T-helper 2 cell treated with Interferon-gamma antibody and Interleukin-4, amounts not matched to agents 5 μg/mL and 100 μg/mL, for 36 hours (primary cell): Measurements from ENCODE around the gene OSCP1.
"Not testable (repeated sequence)": the region's sequence is repeated elsewhere in the genome, so short reads cannot be mapped to it uniquely, and the experiment has no call there.

ENCODE experiments used
- DNase-seq: peaks from one replicate; pipeline ENCODE4 v3.0.0; 2021; ENCODE audit warnings: low spot score
- H3K27ac Mint-ChIP-seq: one replicate; pipeline ENCODE4 v1.8.0; 2021; ENCODE audit warnings: mild to moderate bottlenecking, mixed read lengths
- H3K27me3 Mint-ChIP-seq: one replicate; pipeline ENCODE4 v1.8.0; 2021; ENCODE audit warnings: low read depth, mixed read lengths
- H3K36me3 Mint-ChIP-seq: one replicate; pipeline ENCODE4 v1.8.0; 2021; ENCODE audit warnings: low read depth, mixed read lengths
- H3K4me1 Mint-ChIP-seq: one replicate; pipeline ENCODE4 v1.8.0; 2021; ENCODE audit warnings: low read depth, mixed read lengths
- H3K4me3 Mint-ChIP-seq: one replicate; pipeline ENCODE4 v1.8.0; 2022; ENCODE audit warnings: mild to moderate bottlenecking, moderate library complexity, mixed read lengths
- H3K9me3 Mint-ChIP-seq: one replicate; pipeline ENCODE4 v1.8.0; 2021; ENCODE audit warnings: mixed read lengths

The OSCP1 gene, protein sequence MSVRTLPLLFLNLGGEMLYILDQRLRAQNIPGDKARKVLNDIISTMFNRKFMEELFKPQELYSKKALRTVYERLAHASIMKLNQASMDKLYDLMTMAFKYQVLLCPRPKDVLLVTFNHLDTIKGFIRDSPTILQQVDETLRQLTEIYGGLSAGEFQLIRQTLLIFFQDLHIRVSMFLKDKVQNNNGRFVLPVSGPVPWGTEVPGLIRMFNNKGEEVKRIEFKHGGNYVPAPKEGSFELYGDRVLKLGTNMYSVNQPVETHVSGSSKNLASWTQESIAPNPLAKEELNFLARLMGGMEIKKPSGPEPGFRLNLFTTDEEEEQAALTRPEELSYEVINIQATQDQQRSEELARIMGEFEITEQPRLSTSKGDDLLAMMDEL

DNA sequence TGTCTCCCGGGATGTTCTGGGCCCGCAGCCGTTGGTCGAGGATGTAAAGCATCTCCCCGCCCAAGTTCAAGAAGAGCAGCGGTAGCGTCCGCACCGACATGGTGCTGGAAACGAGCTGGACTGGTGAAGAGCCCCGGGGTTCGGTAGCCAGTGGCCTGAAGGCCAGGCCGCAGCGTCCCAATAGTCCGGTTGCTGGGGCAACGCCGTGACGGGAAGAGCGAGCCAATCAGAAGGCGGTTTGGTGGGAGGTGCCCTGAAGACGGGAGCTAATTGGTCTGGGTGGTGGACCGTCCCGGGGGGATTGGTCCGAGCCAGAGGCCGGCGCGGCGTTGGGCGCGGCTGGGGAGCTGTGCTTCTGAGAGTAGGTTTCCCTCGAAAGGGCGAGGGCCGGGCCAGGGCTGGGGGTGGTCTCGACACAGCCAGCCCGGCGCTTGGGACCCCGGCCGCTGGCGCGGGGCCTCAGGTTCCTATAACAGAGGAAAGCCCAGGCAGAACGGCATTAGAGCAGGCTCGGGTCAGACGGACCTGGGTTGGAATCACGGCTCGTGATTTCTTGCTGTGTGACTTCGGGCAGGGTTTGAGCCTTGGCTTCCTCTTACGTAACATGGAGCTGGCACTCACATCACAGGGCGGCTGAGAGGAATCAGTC, at the start of gene OSCP1:
Gene OSCP1 (minus strand): TSS at position 182 of the 649 bp plus-strand sequence. CDS start 82 bp downstream, at position 100.
- Mint-ChIP-seq H3K27ac (peak within 1 kb of the TSS; percentile 92), H3K4me1 (peaks cover 28% of the 10 kb centered on the region), H3K27me3 (no peaks in the 10 kb centered on the region), H3K9me3 (no peaks in the 10 kb centered on the region), H3K36me3 (peaks cover 17% of the 10 kb centered on the region), H3K4me3 (peak within 1 kb of the TSS; percentile 89)
- DNase-seq: peak; percentile 89

DNA sequence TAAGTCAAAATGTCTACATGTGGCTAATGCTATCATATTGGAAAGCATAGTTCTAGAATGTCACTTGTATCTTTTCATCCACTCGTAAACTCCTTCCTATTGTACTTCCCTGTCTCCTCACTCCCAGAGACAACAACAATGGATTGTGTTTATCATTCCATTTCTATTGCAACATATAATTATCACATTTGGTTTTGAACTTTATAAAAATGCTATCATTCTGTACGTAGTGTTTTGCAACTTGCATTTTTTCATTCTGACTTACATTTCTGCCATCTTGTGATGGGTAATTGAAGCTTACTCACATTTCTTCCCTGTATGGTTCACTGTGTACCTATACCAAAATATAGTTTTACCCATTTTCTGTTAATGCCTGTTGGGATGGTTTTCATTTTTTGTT, 47.0 kb upstream of the OSCP1 start:
- H3K27ac Mint-ChIP-seq: no peak overlapping the region
- H3K9me3 Mint-ChIP-seq: no peaks in the 10 kb centered on the region
- H3K36me3 Mint-ChIP-seq: no peaks in the 10 kb centered on the region
- H3K27me3 Mint-ChIP-seq: peaks cover 14% of the 10 kb centered on the region
- DNase-seq: no peak
- no peaks in the 10 kb centered on the region for H3K4me1 Mint-ChIP-seq
- H3K4me3 Mint-ChIP-seq: no peak overlapping the region

DNA sequence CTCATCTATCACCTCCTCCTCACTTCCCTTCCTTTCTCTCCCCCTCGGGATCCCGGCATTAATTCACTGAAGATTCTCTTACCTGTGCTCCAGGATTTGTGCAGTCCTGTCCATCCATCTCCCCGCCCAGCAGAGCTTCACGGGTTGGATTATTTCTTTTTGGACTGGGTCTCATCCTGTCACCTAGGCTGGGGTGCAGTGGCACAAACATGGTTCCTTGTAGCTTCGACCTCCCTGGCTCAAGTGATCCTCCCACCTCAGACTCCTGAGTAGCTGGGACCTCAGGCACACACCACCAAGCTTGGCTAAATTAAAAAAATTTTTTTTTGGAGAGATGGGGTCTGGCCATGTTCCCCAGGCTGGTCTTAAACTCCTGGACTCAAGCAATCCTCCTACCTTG, 44.7 kb upstream of the OSCP1 start:
- no peak overlapping the region for H3K27ac Mint-ChIP-seq
- peaks cover 1% of the 10 kb centered on the region for H3K4me1 Mint-ChIP-seq
- H3K36me3 Mint-ChIP-seq: no peaks in the 10 kb centered on the region
- no peaks in the 10 kb centered on the region for H3K9me3 Mint-ChIP-seq
- peaks cover 18% of the 10 kb centered on the region for H3K27me3 Mint-ChIP-seq
- H3K4me3 Mint-ChIP-seq: no peak overlapping the region
- no peak for DNase-seq

DNA sequence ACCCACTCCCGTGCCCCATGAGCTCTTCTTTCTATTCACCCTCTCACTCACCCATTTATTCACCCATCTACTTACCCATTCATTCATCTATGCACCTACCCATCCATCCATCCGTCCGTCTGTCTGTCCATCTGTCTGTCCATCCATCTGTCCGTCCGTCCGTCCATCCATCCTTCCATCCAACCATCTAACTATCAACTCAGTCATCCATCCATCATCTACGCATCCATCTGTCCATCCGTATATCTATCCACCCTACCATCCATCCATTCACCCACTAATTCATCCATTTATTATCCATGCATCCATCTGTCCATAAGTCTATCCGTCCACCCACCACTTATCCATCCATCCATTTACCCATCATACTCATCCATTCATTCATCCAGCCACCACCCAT, 43.3 kb upstream of the OSCP1 start:
- H3K27me3 Mint-ChIP-seq: peaks cover 22% of the 10 kb centered on the region
- no peaks in the 10 kb centered on the region for H3K9me3 Mint-ChIP-seq
- H3K36me3 Mint-ChIP-seq: no peaks in the 10 kb centered on the region
- H3K27ac Mint-ChIP-seq: no peak overlapping the region
- H3K4me3 Mint-ChIP-seq: no peak overlapping the region
- peaks cover 1% of the 10 kb centered on the region for H3K4me1 Mint-ChIP-seq
- no peak for DNase-seq

DNA sequence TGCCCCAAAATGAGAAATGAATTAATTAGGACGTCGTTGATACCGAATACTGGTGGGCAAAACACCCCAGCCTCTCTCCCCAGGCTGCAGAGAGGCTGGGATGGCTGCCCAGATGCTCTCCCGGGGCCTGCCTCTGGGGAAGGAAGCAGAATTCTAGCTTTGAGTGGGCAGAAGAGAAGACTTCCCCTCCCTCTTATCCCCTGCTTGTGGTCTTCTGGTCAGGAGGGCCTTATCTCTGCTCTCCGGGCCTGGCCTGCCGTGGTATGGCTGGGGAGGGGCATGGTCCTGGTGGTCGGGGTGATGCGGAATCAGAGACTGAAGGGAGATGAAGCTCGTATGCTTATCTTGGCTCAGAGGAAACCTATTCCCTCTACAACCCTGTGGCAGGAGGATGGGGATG, 42.2 kb upstream of the OSCP1 start:
- DNase-seq: no peak
- H3K9me3 Mint-ChIP-seq: no peaks in the 10 kb centered on the region
- peaks cover 16% of the 10 kb centered on the region for H3K27me3 Mint-ChIP-seq
- H3K27ac Mint-ChIP-seq: no peak overlapping the region
- no peaks in the 10 kb centered on the region for H3K36me3 Mint-ChIP-seq
- H3K4me1 Mint-ChIP-seq: peaks cover 1% of the 10 kb centered on the region
- H3K4me3 Mint-ChIP-seq: no peak overlapping the region

DNA sequence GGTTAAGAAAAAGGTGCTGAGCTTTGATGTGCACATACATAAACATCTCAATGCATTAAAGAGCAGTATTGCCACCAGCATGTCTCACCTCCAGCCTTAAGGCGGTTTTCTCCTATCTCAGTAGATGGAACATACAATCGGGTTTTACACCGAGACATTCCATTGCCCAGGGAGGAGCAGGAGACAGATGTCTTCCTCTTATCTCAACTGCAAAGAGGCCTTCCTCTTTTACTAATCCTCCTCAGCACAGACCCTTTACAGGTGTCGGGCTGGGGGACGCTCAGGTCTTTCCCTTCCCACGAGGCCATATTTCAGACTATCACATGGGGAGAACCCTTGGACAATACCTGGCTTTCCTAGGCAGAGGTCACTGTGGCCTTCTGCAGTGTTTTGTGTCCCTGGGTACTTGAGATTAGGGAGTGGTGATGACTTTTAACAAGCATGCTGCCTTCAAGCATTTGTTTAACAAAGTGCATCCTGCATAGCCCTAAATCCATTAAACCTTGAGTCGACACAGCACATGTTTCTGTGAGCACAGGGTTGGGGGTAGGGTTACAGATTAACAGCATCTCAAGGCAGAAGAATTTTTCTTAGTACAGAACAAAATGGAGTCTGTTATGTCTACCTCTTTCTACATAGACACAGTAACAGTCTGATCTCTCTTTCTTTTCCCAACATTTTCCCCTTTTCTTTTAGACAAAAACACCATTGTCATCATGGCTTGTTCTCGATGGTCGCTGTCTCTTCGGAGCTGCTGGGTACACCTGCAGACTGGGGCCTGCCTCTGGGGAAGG, 39.2 kb upstream of the OSCP1 start:
- not testable (repeated sequence) for H3K27ac Mint-ChIP-seq, H3K36me3 Mint-ChIP-seq, H3K4me3 Mint-ChIP-seq, H3K4me1 Mint-ChIP-seq, H3K9me3 Mint-ChIP-seq, DNase-seq
- peaks cover 18% of the 10 kb centered on the region for H3K27me3 Mint-ChIP-seq

DNA sequence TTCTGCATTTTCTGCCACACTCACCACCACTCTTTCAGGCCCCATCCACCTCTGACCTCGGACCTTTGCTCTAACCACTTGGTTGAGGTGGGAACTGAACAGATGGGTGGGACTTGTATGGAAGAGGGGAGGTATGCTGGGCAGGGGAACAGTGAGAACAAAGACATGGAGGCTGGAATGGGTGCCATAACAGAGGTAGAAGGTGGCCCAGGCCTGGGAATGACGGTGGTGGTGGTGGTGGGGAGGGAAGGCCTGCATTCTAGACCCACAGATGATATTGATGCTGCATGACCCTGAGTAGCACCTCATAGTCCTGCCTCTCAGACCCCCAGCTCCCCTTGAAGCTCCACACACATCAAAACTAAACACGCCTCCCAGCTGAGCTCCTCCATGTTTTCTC, 37.7 kb upstream of the OSCP1 start:
- Mint-ChIP-seq H3K4me1 (peaks cover 1% of the 10 kb centered on the region), H3K36me3 (no peaks in the 10 kb centered on the region), H3K9me3 (no peaks in the 10 kb centered on the region), H3K27ac (no peak overlapping the region), H3K4me3 (no peak overlapping the region), H3K27me3 (peaks cover 18% of the 10 kb centered on the region)
- DNase-seq: no peak

GRCh38 chr1:36487336-36487725, 37.1 kb upstream of the OSCP1 start:
- not testable (repeated sequence) for H3K4me1 Mint-ChIP-seq, H3K9me3 Mint-ChIP-seq, H3K27ac Mint-ChIP-seq, H3K36me3 Mint-ChIP-seq, H3K4me3 Mint-ChIP-seq, DNase-seq
- H3K27me3 Mint-ChIP-seq: peaks cover 18% of the 10 kb centered on the region

DNA sequence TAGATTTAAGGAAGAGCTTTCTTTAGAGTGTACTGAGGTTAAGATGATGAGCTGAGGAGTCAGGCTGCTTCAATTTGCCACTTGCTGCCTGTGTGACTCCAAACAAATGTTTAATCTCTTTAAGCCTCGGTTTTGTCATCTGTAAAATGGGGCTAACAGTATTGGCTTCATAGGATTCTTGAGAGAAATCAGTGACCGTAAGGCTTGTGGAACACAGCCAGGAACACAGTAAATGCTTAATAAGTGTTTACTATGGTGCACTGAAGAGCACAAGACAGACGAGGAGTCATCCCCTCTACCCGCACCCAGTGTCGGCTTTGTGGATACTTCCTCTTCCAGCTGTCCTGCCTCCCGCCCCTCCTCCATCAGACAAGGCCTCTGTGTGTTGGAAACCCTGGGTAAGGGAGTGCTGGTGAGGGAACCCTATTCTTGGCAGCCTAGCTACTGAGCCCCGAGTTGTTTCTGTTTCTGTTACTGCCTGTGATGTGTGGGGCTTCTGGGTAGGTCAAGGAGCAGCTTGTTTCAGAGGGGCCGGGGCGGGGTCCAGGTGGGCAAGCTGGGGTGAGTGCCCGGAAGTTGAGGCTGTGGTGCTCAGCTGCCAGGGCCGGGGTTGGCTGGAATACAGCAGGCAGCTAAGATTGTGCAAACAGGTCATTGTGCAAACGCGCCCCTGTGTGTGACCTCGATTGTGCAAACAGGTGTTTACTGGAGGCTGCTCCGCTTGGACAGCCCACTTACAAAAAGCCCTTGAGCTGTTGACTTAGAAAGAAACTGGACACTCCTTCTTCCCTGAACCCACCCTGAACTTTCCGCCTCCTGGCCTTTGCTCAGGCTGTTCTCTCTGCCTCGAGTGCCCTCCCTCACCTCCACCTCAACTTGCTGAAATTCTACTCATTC, 36.4 kb upstream of the OSCP1 start:
- peaks cover 8% of the 10 kb centered on the region for H3K4me1 Mint-ChIP-seq
- H3K36me3 Mint-ChIP-seq: no peaks in the 10 kb centered on the region
- no peak overlapping the region for H3K27ac Mint-ChIP-seq
- H3K9me3 Mint-ChIP-seq: no peaks in the 10 kb centered on the region
- peaks cover 14% of the 10 kb centered on the region for H3K27me3 Mint-ChIP-seq
- no peak for DNase-seq
- no peak overlapping the region for H3K4me3 Mint-ChIP-seq

DNA sequence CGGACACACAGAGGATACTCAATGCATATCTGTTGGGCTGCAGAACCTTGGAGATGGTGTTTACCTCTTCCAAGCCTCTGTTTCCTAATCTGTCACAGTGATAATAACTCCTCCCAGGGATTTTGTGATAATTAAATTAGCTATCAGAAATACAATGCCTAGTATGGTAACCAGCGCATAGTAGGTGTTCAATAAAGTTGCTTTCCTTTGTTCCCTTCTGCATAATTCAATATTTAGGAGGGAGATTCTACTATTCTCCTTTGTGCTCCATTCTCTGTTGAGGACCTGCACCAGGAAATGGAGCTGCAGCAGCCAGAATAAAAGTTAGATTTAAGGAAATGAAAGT, 35.8 kb upstream of the OSCP1 start:
- no peak overlapping the region for H3K27ac Mint-ChIP-seq
- H3K4me1 Mint-ChIP-seq: peaks cover 9% of the 10 kb centered on the region
- peaks cover 13% of the 10 kb centered on the region for H3K27me3 Mint-ChIP-seq
- no peaks in the 10 kb centered on the region for H3K36me3 Mint-ChIP-seq
- H3K9me3 Mint-ChIP-seq: no peaks in the 10 kb centered on the region
- DNase-seq: no peak
- H3K4me3 Mint-ChIP-seq: no peak overlapping the region

- H3K4me1 Mint-ChIP-seq: peaks cover 14% of the 10 kb centered on the region
- H3K27me3 Mint-ChIP-seq: peaks cover 9% of the 10 kb centered on the region
- no peak overlapping the region for H3K27ac Mint-ChIP-seq
- H3K36me3 Mint-ChIP-seq: no peaks in the 10 kb centered on the region
- no peak for DNase-seq
- H3K4me3 Mint-ChIP-seq: no peak overlapping the region
- H3K9me3 Mint-ChIP-seq: no peaks in the 10 kb centered on the region
These were observed 33.8 kb upstream of the OSCP1 start for GRCh38 chr1:36484099-36484498.

DNA sequence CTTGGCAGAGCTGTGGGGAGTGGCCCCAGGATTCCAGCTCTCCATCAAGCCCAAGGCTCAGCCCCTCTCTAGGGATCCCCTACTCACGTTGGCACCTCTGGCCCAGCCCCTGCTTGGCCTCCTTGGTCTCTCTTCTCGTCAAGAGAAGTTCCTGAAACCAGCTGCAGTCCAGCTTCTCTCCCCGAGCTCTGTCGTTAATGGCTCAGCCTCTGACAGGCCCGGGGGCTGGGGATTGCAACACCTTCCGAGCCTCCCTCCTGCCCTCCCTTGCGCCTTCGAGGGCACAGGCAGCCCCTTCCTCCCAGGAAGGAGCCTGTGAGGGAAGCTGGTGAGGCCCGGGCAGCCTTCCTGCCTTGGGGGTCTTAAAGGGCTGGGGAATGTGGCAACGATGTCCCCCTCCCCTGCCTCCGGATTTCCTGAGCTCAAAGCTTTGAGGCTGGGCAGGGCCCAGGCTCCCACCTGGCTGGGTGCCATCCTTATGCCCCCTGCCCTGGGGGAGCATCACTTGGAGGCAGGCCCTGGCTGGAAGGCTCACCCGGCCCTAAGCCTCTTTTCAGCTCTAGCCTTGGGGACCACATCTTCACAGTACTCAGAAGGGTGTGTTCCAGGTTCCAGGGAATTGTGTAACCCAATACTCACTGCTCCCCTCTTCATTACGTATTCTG, 32.6 kb upstream of the OSCP1 start, which contains the start of gene CSF3R:
Gene CSF3R (minus strand): TSS at position 190 of the 665 bp plus-strand sequence. CDS start 3,417 bp downstream, outside the sequence.
- Mint-ChIP-seq H3K4me3 (peak within 1 kb of the TSS; percentile 70), H3K4me1 (peaks cover 14% of the 10 kb centered on the region), H3K36me3 (no peaks in the 10 kb centered on the region), H3K27me3 (peaks cover 6% of the 10 kb centered on the region), H3K27ac (peak within 1 kb of the TSS; percentile 69), H3K9me3 (no peaks in the 10 kb centered on the region)
- no peak for DNase-seq
